Stimulated activated CD8-positive, alpha-beta memory T cell treated with anti-CD3 and anti-CD28 coated beads, Interleukin-15, amount 100 ng/mL, for 1 hour (primary cell): ENCODE results near the gene LMBR1L.
A peak's percentile ranks its signal among the peaks of the same experiment; 100 is the strongest.

Experiments
- DNase-seq: peaks from one replicate; pipeline ENCODE4 v3.0.0-alpha.2; 2020; ENCODE audit warnings: low read depth

The LMBR1L gene

GRCh38 chr12:49121047-49121696, 10.5 kb upstream of the LMBR1L start:
- DNase-seq, result no peak

GRCh38 chr12:49111206-49111605, 559 bp upstream of the LMBR1L start:
- DNase-seq, result no peak

DNA sequence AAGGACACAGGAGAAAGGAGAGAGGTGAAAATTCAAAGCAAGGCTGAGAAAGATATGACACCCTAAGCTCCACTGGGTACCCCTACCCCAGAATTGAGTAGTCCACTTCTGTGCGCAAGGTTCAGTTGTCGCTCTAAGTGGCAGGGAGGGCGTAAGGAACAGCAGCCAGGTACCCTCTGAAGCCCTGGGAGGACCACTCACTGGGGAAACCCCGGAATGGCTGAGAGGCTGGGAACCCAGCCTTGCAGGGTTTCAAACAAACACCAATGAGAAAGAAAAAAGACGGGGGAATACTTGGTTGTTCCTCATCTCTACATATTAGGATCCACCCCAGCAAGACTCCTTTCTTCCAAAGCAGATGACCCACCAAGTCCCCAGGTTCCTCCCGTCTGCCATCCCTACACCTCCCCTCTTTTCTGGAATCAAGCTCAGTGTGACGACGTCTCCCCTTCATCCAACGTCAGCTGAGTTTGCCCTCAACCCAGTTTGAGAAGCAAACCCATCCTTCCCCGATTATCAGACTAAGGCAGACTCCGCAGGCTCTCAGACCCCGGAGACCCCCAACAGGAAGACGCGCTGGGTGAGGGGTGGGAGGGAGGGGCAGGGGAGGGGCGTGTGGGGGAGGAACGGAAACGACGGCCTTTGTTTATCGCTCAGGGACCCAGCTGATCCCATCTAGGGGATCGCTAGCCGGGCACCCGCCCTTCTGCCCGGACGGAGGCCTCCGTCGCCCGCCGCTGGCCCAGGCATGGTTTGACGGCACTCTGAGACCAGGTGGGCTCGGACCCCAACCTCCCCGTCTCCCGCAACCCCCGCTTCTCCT, 795 bp downstream of the LMBR1L start:
- DNase-seq, result no peak

- no peak for DNase-seq
Measured at GRCh38 chr12:49108958-49109404, 1.7 kb downstream of the LMBR1L start.

DNA sequence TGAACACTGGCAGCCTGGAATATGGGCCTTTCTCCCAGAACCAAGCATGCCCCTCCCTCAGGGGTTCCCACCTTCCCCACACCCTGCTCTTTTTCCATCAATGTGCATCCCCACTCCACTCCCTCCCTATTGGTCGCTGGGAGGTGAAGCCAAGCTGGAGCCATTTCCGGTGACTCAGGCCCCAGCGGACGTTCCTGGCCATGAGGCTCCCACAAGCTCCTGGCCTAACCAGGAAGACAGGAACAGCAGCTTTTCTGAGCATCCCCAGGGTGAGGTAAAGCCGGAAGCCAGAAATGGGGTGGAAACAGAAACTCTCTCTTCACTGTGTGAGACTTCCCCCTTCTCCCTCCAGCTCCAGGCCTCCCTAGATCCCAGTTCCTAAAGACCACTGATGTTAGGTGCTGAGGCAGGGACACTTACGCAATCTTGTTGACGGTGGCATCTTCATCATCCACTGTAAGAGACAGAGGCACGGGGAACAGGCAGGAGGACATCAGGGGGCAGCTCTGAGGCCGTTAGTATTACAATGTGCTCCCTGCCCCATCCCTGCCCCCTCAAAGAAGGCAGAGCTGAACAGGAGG, 5.1 kb downstream of the LMBR1L start:
- no peak for DNase-seq

DNA sequence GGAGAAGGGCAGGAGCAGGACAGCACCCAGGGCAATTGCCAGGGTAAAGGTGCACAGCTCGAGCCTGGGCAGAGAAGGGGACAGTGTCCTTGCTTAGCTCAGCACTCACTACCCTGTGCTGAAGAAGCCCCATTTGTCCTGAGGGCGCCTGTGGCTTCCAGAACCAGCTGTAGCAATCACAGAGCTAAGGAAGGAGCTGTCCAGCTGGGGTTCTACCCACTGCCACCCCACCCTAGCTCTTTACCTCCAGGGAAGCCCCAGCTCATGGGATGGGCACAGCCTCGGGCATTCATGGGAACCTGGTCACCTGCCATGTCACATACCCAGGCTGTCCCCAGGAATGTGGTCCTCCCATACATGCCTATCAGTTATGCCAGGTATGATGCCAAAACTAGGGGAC, 5.8 kb downstream of the LMBR1L start:
- DNase-seq, result no peak

- DNase-seq, result no peak
Measured at GRCh38 chr12:49100380-49100779, 10.3 kb downstream of the LMBR1L start.

GRCh38 chr12:49098703-49099102, 11.9 kb downstream of the LMBR1L start:
- no peak for DNase-seq

DNA sequence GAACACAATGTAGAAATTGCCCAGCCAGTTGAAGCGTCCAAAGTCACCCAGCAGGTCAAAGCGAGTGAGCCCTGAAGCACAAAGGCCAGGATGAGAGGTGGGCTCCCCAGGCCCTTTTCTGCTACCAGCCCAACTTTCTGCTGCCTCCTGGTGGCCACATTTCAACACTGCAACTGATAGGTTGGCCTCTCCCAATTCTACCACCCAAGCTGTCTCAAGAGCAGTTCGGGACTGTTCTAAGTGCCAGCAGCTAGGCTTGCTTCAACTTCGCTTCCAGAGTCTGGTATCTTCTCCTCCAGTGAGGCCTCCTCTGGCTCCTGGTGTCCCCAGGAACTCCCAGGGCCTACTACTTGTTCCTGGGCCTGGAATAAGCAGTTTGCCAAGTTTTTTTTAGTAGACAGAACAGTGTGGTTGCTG, 12.6 kb downstream of the LMBR1L start:
- DNase-seq, result peak; percentile 40

GRCh38 chr12:49097381-49097780, 13.3 kb downstream of the LMBR1L start:
- no peak for DNase-seq

GRCh38 chr12:49094975-49095365, 15.7 kb downstream of the LMBR1L start:
- DNase-seq, result no peak

GRCh38 chr12:49094160-49094974, 16.3 kb downstream of the LMBR1L start, which contains the start of gene DHH:
Gene DHH (minus strand): TSS chr12:49094801. CDS start chr12:49094512, 289 bp downstream.
- no peak for DNase-seq

DNA sequence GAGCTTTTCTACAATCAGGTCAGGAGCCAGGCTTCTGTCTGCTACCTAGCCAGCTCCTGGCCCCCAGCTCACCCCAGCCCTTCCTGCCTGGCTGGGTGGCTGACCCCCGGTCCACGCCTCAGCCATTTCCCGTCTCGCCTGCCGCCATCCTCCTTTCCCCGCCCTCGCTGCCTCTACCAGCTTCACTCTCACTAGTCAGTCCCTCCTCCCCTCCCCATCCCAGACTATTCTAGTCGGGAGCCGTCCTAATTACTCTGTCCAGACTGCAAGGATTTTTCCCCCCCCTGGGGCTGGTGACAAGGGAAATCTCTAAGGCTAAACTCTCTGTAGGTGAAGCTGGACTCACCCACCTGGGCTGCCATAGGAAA, 16.9 kb downstream of the LMBR1L start:
- no peak for DNase-seq

DNA sequence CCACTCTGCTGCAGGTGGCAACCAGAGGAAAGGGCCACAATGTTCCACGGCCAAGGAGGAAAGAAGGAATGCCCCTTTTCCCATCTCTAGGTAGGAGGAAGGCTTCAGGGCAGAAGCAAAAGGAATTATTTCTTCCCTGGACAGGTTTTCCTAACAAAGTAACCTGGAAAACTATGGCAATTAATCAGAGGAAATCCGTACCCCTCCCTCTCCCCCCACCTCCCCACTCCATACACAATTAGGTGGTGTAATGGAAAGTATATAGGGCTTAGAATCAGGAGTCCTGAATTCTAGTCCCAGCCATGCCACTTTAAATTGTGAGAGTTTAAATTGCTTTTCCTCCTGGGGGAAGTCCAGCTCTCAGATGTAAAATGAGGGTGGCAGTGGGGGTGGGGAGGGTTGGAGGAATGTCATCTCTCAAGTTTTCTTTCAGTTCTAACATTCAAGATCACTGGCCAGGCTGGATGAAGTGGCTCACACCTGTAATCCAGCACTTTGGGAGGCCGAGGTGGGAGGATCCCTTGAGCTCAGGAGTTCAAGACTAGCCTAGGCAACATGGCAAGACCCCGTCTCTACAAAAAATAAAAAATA, 17.7 kb downstream of the LMBR1L start:
- no peak for DNase-seq

DNA sequence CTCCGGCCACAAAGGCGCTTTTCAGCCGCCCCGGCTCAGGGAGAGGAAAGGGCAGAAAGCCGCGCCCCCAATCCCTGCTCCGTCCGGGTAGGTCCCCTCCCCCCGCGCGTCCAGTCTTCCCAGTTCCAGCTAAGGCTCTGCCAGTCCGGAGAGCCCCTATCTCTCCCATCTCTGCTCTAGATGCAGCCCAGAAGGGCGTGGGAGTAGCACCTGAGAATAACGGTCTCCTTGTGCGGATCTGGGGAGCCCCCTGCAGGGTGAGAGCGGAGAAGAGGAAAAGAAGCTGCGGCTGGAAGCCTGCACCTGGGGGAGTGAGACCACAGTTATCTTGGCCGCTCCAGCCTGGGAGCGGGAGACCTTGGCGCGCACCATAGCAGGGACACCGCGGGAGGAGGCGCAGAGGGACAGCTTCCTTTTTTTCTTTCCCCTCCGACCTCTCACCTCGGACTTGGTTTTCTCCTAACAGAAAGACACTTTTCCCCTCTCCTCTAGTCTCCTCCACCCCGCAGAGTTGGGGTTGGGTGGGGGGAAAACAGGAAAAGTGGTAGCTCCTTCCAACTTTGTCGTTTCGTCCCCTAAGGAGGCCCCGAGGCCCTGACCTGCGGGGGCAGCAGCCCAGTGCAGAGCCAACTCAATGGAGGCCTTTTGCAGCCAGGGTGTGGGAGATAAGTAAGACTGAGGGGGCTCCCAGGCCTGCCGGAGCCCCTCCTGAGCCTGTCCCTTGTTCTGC, 18.4 kb downstream of the LMBR1L start:
- DNase-seq, result peak; percentile 35

- no peak for DNase-seq
Measured at GRCh38 chr12:49091836-49092085, 18.9 kb downstream of the LMBR1L start.

- DNase-seq, result no peak
Measured at GRCh38 chr12:49091056-49091835, 19.4 kb downstream of the LMBR1L start.

GRCh38 chr12:49089821-49090773, 20.6 kb downstream of the LMBR1L start:
- DNase-seq, result no peak

DNA sequence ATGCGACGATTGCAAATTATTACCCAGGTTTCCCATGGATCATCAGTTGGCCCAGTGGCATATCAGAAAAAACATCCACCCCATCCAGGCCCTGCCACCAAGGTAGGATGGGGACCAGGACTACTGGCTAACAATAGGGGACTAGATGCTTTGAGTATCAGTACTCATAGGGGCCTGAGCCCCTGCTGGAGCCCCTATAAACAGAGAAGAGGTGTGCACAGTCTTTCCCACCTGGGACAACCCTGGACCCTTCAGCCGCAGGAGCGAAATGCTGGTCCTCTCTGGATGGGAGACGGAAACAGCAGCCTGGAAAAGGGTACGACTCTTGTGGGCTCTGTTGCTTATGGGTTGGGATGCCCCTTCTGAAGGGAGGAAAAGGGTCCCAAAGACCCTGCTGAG, 21.7 kb downstream of the LMBR1L start:
- no peak for DNase-seq
